Stimulated activated naive CD8-positive, alpha-beta T cell treated with anti-CD3 and anti-CD28 coated beads, Interleukin-15, Interleukin-2, amounts not matched to agents 100 ng/mL and 50 ng/mL, for 24 hours (primary cell): ENCODE data around the gene CTNND2.

ENCODE experiments used
- H3K27ac Mint-ChIP-seq: one replicate; pipeline ENCODE4 v1.8.0; 2021; ENCODE audit warnings: mild to moderate bottlenecking, mixed read lengths
- H3K27me3 Mint-ChIP-seq: one replicate; pipeline ENCODE4 v1.8.0; 2021; ENCODE audit warnings: mixed read lengths
- H3K36me3 Mint-ChIP-seq: one replicate; pipeline ENCODE4 v1.8.0; 2021; ENCODE audit warnings: low read depth, mixed read lengths
- H3K4me1 Mint-ChIP-seq: one replicate; pipeline ENCODE4 v1.8.0; 2021; ENCODE audit warnings: low read depth, mixed read lengths
- H3K4me3 Mint-ChIP-seq: one replicate; pipeline ENCODE4 v1.8.0; 2021; ENCODE audit warnings: mild to moderate bottlenecking, mixed read lengths
- H3K9me3 Mint-ChIP-seq: one replicate; pipeline ENCODE4 v1.8.0; 2021; ENCODE audit warnings: mixed read lengths

The CTNND2 gene

DNA sequence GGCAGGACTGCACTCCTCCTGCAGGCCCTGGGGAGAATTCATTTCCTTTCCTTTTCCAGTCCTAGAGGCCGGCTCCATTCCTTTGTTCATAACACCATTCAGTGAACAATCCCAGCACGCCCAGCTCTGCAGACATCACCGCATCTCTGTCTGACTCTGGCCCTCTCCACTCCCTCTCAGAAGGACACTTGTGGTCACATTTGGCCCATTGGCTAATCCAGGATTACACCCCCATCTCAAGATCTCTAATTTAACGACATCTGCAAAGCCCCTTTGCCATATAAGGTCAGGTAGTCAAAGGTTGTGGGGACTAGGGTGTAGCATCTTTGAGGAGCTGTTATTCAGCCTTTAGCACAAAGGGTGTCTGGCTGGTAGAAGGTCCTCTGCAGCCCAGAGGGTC is 958.2 kb downstream of the CTNND2 start:
- Mint-ChIP-seq H3K27me3 (peaks cover 3% of the 10 kb centered on the region), H3K4me1 (no peaks in the 10 kb centered on the region), H3K36me3 (no peaks in the 10 kb centered on the region), H3K9me3 (no peaks in the 10 kb centered on the region), H3K4me3 (no peak overlapping the region), H3K27ac (no peak overlapping the region)

DNA sequence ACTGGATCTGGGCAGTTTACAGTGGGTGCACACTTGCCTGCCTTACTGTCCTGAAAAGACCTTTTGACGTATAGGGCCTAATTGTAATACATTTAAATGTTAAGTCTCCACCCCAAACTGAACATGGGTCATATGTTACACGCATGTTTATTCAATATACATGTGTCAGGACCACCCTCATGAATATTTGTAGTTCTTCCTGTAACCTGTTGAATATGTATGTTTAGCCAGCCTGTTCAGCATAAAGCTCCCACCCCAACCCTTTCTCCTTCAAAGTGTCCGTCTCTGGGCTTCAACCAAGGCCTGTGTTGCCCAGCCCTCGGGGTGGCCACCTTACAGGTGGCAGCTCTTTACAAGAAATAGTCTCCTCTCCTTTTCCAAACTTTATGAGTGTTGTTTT is 962.3 kb downstream of the CTNND2 start:
- Mint-ChIP-seq H3K4me3 (no peak overlapping the region), H3K4me1 (no peaks in the 10 kb centered on the region), H3K36me3 (no peaks in the 10 kb centered on the region), H3K27me3 (peaks cover 3% of the 10 kb centered on the region), H3K9me3 (no peaks in the 10 kb centered on the region), H3K27ac (no peak overlapping the region)

DNA sequence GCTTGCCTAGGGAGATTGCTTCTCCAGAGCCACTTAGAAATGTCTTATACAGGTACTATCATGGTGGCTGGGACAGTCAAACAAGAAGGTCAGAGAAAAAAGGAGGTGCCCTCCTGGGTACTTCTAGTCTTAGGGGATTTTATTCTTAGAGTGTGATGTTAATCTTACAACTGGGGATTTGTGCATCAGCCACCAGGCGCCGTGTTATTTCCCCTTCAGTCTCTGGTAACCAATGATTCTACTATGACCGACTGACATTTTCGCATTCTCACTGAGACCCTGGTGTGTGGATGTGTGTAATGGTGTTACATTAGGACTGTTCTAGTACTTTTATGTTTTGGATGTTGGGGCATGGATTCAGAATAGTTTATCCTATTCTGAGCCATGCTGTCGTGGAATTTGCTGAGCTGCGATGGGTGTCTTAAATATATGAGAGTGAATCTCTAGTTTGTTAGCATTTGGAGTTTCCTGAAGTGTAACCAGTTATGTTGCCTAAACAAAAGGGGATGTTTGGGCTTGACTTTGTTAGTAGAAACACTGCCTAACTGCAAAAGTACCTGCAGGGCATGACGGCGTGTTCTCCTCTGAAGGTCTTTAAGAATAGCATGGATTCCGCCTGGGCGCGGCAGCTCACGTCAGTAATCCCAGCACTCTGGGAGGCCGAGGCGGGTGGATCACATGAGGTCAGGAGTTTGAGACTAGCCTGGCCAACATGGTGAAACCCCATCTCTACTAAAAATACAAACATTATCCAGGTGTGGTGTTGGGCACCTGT is 968.0 kb downstream of the CTNND2 start:
- Mint-ChIP-seq H3K27ac (no peak overlapping the region), H3K9me3 (no peaks in the 10 kb centered on the region), H3K4me3 (no peak overlapping the region), H3K27me3 (peaks cover 3% of the 10 kb centered on the region), H3K4me1 (no peaks in the 10 kb centered on the region), H3K36me3 (no peaks in the 10 kb centered on the region)

- Mint-ChIP-seq H3K9me3 (peaks cover 2% of the 10 kb centered on the region), H3K27ac (no peak overlapping the region)
These were observed 968.7 kb downstream of the CTNND2 start for GRCh38 chr5:10935536-10935935.

GRCh38 chr5:10934783-10935355 is 969.4 kb downstream of the CTNND2 start:
- H3K36me3 Mint-ChIP-seq, result no peaks in the 10 kb centered on the region
- no peak overlapping the region for H3K4me3 Mint-ChIP-seq
- H3K4me1 Mint-ChIP-seq, result no peaks in the 10 kb centered on the region
- H3K27me3 Mint-ChIP-seq, result peaks cover 5% of the 10 kb centered on the region
- H3K9me3 Mint-ChIP-seq, result peaks cover 6% of the 10 kb centered on the region
- H3K27ac Mint-ChIP-seq, result no peak overlapping the region

More at GRCh38 chr5:10935536-10935935, 968.7 kb downstream of the CTNND2 start:
- no peak overlapping the region for H3K4me3 Mint-ChIP-seq
- no peaks in the 10 kb centered on the region for H3K4me1 Mint-ChIP-seq
- H3K27me3 Mint-ChIP-seq, result peaks cover 5% of the 10 kb centered on the region
- H3K36me3 Mint-ChIP-seq, result no peaks in the 10 kb centered on the region

DNA sequence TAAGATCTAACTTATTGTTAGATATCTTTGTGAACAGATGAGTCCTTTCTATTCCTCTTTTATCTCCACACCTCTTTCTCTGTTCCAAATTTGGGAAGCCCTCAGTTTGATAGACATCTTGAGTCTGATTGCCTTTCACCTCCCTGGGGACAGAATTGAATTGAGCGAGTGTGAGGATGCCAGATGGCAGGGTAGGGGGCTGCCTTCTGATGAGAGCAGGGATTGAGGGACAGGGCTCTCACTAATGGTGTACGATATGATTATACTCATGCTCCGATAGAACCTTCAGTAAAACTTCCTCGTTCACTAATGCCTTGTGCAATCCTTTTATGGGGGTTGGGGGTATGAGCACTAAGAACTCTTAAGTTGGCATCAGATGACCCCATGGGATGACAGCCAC is 971.1 kb downstream of the CTNND2 start:
- no peak overlapping the region for H3K27ac Mint-ChIP-seq
- peaks cover 5% of the 10 kb centered on the region for H3K27me3 Mint-ChIP-seq

DNA sequence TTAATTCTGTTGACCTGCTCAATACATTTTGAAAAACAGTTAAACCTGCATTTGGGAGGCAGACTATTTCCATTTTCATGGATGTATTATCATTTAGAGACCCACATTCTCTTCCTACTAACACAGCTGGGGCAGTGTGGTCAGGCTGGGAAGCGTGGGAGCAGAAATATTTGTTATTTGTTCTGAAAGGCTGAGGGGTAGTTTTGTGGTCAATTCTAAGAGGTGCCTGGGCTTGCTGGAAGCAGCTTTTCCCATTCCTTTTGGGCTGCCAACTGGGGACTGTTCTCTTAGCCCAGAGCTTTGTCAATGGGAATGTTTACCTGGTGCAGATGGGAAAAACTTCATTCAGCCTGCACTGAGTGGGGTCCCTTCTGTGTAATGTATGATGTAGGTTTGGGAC is 971.8 kb downstream of the CTNND2 start:
- Mint-ChIP-seq H3K9me3 (peaks cover 14% of the 10 kb centered on the region), H3K27ac (no peak overlapping the region), H3K36me3 (no peaks in the 10 kb centered on the region), H3K4me1 (no peaks in the 10 kb centered on the region), H3K27me3 (peaks cover 5% of the 10 kb centered on the region), H3K4me3 (no peak overlapping the region)

More for the DNA sequence above, 971.1 kb downstream of the CTNND2 start:
- no peaks in the 10 kb centered on the region for H3K4me1 Mint-ChIP-seq
- no peaks in the 10 kb centered on the region for H3K36me3 Mint-ChIP-seq
- H3K4me3 Mint-ChIP-seq, result no peak overlapping the region
- H3K9me3 Mint-ChIP-seq, result peaks cover 14% of the 10 kb centered on the region

- Mint-ChIP-seq H3K9me3 (peaks cover 14% of the 10 kb centered on the region), H3K4me1 (no peaks in the 10 kb centered on the region), H3K36me3 (no peaks in the 10 kb centered on the region), H3K27ac (no peak overlapping the region), H3K27me3 (peaks cover 5% of the 10 kb centered on the region), H3K4me3 (no peak overlapping the region)
These were observed 976.6 kb downstream of the CTNND2 start for GRCh38 chr5:10927608-10928007.

DNA sequence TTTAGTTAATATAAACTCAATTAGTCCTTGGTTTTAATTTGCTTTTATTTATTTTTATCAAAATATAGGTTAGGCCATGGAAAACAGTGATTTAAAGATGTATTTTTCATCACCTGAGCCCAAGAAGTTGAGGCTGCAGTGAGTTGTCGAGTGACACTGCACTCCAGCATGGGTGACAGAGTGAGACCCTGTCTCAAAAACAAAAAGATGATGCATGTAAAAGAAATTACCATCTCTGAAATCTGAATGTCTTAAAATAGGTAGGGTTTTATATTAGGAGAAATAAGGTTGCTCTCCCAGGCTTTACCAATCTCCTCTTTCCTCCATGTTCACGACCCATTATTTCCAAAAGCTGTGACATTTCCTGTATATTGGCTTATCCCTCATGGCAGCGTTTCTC is 980.9 kb downstream of the CTNND2 start:
- no peaks in the 10 kb centered on the region for H3K9me3 Mint-ChIP-seq
- H3K4me1 Mint-ChIP-seq, result no peaks in the 10 kb centered on the region
- H3K27me3 Mint-ChIP-seq, result peaks cover 12% of the 10 kb centered on the region
- H3K27ac Mint-ChIP-seq, result no peak overlapping the region
- no peak overlapping the region for H3K4me3 Mint-ChIP-seq
- H3K36me3 Mint-ChIP-seq, result no peaks in the 10 kb centered on the region
